ENCODE data around the gene EXOC6B.

GRCh38 chr2:72819501-72819900 is 6.3 kb downstream of the EXOC6B start:
- TF ChIP-seq, protein P1, sequence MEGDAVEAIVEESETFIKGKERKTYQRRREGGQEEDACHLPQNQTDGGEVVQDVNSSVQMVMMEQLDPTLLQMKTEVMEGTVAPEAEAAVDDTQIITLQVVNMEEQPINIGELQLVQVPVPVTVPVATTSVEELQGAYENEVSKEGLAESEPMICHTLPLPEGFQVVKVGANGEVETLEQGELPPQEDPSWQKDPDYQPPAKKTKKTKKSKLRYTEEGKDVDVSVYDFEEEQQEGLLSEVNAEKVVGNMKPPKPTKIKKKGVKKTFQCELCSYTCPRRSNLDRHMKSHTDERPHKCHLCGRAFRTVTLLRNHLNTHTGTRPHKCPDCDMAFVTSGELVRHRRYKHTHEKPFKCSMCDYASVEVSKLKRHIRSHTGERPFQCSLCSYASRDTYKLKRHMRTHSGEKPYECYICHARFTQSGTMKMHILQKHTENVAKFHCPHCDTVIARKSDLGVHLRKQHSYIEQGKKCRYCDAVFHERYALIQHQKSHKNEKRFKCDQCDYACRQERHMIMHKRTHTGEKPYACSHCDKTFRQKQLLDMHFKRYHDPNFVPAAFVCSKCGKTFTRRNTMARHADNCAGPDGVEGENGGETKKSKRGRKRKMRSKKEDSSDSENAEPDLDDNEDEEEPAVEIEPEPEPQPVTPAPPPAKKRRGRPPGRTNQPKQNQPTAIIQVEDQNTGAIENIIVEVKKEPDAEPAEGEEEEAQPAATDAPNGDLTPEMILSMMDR (conservative IDR thresholded peaks at IDR 0.05) = no peak
- TF ChIP-seq EZH2 (IDR thresholded peaks at IDR 0.05; ENCODE audit: low read depth) = no peak
